HG02610 (cell line): ENCODE data around the gene TOR1B.
A peak's percentile ranks its signal among the peaks of the same experiment; 100 is the strongest.
"Not testable (repeated sequence)": the region's sequence is repeated elsewhere in the genome, so short reads cannot be mapped to it uniquely, and the experiment has no call there.

Experiments
- ATAC-seq: cut with Tn5 transposase; IDR thresholded peaks from one replicate; pipeline ENCODE4 v1.9.1; 2021; ENCODE audit warnings: mild to moderate bottlenecking, moderate library complexity; ENCODE audit not compliant: unreplicated experiment

TOR1B gene, protein sequence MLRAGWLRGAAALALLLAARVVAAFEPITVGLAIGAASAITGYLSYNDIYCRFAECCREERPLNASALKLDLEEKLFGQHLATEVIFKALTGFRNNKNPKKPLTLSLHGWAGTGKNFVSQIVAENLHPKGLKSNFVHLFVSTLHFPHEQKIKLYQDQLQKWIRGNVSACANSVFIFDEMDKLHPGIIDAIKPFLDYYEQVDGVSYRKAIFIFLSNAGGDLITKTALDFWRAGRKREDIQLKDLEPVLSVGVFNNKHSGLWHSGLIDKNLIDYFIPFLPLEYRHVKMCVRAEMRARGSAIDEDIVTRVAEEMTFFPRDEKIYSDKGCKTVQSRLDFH

GRCh38 chr9:129802833-129803675 lies at the start of gene TOR1B:
Gene TOR1B, plus strand, starts transcription at chr9:129803184. Its CDS starts 29 bp downstream, at chr9:129803213.
- peak; percentile 82 for ATAC-seq

DNA sequence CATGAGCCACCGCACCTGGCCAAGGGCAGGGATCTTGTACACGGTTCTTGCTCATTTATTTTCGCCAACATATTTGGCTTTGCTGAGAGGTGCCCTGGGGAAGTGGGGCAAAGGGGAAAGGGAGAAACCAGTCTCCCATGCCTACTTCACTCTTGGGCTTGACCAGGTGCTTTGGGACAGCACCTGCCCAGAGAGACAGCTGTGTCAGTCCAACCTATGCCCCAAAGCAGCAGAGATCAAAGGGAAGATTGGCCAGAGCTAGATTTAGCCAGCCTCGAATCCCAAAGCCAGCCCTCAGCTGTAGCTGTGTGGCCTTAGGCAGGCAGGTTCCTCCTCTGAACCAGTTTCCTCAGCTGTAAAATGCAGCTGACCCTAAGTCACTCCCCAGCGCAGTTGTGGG lies 47.8 kb upstream of the TOR1B start:
- ATAC-seq: no peak

DNA sequence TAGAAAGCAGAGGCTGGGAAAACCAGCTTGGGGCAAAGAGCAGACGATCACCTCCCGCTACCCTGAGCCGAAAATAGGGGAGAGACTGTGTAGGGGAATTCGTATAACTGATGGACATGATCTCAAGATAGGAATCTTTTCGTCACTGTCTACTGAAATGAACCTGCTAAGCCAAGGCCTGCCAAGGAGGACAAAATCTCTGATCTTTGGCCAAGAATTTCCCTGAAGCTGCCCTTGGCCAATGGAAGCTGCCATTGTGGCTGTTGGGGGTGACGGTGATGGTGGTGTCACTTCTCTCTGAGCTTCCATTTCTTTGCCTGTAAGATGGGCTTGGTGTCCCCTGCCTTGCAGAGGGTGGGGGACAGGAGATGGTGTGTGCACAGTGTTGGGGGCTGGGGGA lies 46.8 kb upstream of the TOR1B start:
- ATAC-seq: no peak

GRCh38 chr9:129757045-129757444 lies 45.9 kb upstream of the TOR1B start:
- no peak for ATAC-seq

DNA sequence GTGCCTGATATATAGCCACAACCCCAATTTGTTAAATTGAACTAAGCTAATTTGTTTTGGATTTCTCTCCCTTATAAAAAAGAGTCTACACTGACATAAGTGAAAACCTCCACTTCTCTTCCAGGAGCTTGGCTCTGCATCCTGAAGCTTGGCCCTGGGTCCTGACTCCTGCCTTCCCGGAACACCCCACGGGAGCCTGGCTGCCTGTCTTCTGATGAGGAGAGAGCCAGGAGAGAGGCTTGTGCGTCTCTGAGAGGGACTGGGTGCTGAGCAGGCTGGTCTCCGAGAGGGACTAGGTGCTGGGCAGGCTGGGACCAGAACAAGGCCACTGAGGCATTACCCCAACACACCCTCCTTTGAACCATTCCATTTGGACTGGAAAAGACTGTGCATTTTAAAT lies 43.7 kb upstream of the TOR1B start:
- no peak for ATAC-seq

GRCh38 chr9:129759804-129760502 lies 43.0 kb upstream of the TOR1B start:
- no peak for ATAC-seq

- ATAC-seq: not testable (repeated sequence)
Measured at GRCh38 chr9:129760784-129761183, 42.2 kb upstream of the TOR1B start.

- ATAC-seq: no peak
Measured at GRCh38 chr9:129761293-129761900, 41.6 kb upstream of the TOR1B start.

DNA sequence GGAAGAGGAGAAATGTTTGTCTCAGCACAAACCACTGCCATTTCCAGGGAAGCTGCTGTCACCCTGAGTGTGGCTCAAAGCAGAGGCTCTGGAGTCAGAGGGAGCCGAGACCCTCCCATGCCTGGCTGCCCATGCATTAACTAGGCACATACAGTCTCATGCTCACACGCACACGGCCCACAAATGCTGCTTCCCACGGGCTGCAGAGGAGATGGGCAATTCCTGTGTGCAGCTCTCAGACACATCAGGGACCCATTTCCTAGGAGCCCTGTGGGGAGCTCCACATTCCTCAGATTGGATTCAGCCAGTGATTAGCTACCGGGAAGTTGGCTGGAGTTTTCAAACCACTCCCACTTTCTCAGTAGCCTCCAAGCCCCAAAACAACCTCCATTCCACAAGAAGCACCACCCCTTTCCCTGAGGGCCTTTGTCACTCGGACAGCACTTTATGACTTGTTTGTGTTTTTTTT lies 41.0 kb upstream of the TOR1B start:
- no peak for ATAC-seq

DNA sequence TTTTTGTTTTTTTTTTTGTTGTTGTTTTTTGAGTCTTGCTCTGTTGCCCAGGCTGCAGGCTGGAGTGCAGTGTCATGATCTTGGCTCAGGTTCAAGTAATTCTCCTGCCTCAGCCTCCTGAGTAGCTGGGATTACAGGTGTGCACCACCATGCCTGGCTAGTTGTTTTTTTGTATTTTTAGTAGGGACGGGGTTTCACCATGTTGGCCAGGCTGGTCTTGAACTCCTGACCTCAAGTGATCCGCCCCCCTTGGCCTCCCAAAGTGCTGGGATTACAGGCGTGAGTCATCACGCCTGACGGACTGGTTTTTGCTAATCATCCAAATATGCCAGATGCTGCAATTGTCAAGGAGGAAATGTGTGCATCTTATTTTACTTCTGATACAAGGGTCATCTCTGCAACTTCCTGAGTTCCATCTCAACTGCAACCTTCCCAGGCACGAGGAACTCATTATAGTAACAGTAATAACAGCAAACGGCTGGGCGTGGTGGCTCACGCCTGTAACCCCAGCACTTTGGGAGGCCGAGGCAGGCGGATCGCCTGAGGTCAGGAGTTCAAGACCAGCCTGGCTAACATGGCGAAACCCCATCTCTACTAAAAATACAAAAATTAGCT lies 40.5 kb upstream of the TOR1B start:
- ATAC-seq: not testable (repeated sequence)

DNA sequence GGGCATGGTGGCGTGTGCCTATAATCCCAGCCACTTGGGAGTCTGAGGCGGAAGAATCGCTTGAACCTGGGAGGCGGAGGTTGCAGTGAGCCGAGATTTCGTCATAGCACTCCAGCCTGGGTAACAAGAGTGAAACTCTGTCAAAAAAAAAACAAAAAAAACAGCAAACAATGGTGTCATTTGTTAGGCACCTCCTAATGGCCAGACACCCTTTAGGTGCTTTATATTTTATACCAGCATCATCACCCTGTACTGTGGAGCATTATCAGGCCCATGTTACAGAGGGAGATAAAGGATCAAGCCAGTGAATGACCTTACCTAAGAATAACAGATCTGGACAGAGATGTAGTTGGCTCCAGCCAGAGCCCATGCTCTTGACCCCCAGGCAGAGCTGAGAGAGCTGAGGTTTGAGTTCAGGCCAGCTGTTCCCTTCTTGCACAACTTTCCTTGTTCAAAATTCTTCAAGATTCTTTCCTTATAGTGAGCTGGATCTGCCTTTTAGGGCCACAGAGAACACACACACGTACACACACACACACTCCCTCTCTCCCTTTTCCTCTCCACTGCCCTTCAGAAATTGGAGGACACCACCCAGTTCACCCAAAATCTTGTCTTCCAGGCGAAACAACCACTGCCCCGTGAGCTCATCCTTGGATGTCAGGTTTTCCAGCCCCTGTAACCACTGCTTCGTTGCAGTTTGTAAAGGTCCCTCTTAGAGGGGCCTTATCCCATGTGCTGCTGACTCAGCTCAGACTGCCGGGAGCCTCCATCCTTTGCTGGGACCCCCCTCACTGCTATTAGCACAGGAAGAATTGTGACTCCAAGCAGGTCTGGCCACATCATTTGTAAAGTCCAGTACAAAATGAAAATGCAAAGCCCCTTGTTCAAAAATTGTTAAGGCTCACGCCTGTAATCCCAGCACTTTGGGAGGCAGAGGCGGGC lies 39.7 kb upstream of the TOR1B start:
- ATAC-seq: no peak

- no peak for ATAC-seq
Measured at GRCh38 chr9:129765764-129766317, 37.1 kb upstream of the TOR1B start.

GRCh38 chr9:129768486-129768885 lies 34.5 kb upstream of the TOR1B start:
- ATAC-seq: no peak

DNA sequence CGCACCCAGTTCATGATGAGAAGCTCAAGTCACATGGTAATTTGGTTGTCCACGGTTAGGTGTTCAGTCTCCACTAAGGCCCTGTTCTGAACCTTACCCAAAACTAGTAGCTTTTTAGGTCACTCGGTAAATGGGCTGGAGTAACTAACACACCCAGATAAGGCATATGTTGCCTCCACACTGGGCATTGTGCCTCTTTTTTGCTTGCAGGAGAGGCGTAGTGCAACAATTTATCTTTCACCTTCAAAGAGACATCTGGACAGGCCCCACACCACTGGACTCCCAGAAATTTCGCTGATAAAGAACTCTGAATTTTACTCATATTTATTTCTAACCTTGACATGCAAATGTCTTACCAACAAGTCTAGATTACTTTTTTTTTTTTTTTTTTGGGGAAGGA lies 33.3 kb upstream of the TOR1B start:
- no peak for ATAC-seq

DNA sequence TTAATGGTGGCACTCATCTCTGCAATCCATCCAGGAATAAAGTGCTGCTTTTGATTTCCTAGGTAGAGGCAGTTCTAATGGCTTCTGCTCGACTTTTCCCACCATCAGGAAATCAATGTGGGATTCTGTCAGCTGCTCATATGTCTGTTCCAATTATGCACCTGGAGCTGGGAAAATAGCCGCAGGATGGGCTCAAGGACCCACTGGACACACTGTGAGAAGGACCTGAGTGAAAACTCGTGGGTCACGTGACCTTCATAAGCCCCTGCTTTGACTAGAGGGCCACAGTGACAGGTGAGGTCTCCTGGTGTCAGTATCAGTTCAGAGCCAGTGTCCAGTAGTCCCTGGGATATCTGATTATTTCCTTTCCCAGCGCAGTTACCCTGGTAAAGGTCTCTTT lies 32.2 kb upstream of the TOR1B start:
- no peak for ATAC-seq

DNA sequence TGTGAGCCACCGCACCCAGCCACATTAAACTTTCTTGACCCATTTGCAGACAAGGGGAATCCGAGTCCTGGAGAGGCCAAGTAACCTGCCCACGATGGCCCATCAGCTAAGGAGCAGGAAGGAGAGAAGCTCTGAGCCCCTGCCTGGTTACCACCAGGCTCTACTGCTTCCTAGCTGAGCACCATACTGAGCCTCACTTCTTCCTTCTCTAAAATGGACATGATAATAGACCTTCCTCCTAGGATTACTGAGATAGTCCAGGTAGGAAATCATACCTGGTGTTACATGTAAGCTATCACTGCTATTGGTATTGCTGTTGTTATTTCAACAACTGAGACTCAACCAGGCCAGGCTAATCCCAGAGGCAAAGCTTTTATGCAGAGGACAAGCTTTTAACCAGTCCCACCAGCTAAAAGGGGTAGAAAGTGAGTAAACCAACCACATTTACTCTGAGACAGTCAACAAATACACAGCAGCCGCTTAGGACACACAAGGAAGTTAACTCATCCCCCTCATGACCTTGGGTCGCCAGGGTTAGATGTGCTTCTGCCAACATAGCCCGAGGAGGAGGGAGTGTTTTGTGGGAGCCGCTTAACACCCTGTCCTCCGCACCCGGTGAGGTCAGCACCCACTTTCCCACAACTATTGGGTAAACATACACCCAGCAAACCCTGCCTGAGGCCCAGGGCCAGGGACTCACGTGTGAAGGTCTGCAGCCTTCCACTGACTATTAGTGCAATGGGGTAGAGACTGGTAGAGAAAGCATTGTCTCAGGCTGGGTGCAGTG lies 29.5 kb upstream of the TOR1B start:
- ATAC-seq: no peak

- no peak for ATAC-seq
Measured at GRCh38 chr9:129774791-129775447, 28.1 kb upstream of the TOR1B start.

- no peak for ATAC-seq
Measured at GRCh38 chr9:129775448-129775798, 27.6 kb upstream of the TOR1B start.
